ENCODE results near the gene DNAJC22. TPM values are rescaled to one million over a fixed set of nuclear protein-coding genes. Genes with fewer than 3 reads are reported as not detected.

Gene DNAJC22
- total RNA-seq, 2 experiments from 2014 or later = 0.16 to 0.76 TPM

GRCh38 chr12:49338830-49339463, 7.7 kb upstream of the DNAJC22 start:
- H3K79me2 ChIP-seq (ENCODE audit: insufficient read depth, low read depth, low read length) = no peaks in the 10 kb centered on the region
- peaks cover 25% of the 10 kb centered on the region for H3K4me1 ChIP-seq (ENCODE audit: insufficient read depth, low read length, poor library complexity, severe bottlenecking)
- no peaks in the 10 kb centered on the region for H3K9me2 ChIP-seq (ENCODE audit: insufficient read depth, low read length)
- intact Hi-C loops (cut with micrococcal nuclease; ENCODE audit: unreplicated experiment) = no loop called here
- H4K20me1 ChIP-seq (ENCODE audit: insufficient read depth, low read length) = no peaks in the 10 kb centered on the region
- H3K27ac ChIP-seq (ENCODE audit: low read depth, low read length, poor library complexity, severe bottlenecking) = no peak overlapping the region
- DNase-seq (ENCODE audit: low spot score) = no peak
- no peak overlapping the region for H2AFZ ChIP-seq (ENCODE audit: low read length)
- no peak overlapping the region for H3K4me3 ChIP-seq (ENCODE audit: low read depth, low read length, poor library complexity, severe bottlenecking)
- ChIA-PET POLR2A (no interaction called here), CTCF (ENCODE audit: unreplicated experiment) (no interaction called here)
- no peak overlapping the region for H3K4me2 ChIP-seq (ENCODE audit: low read length)
- no peaks in the 10 kb centered on the region for H3K9me3 ChIP-seq (ENCODE audit: low read length)
- TF ChIP-seq CTCF (conservative IDR thresholded peaks at IDR 0.05; ENCODE audit: low read length) = no peak
- TF ChIP-seq EZH2phosphoT487 (IDR thresholded peaks at IDR 0.05; ENCODE audit: borderline replicate concordance, low read depth, low read length) = no peak
- BruUV-seq (replicated peaks) = no TSS peak
- no peaks in the 10 kb centered on the region for H3K36me3 ChIP-seq (ENCODE audit: insufficient read depth, low read length)

DNA sequence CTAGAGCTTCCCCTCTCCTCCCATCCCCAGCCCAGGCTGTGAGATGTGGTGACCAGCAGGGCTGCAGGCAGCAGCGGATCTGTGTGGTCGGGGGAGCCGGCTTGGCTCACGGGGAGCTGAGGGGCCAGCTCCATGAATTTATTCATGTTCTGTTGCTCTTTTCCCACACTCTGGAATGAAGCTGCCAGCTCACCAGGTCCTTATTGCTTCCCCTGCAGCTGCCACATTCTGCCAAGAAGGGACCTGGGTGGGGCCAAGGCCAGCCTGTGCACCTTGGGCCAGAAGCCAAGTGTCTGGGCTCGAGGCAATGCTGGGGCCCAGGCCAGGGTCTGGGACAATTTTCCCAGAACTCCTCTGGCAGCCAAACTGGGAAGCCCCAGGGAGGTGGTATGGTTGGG, 7.2 kb upstream of the DNAJC22 start:
- no peak overlapping the region for H3K27ac ChIP-seq (ENCODE audit: low read depth, low read length, poor library complexity, severe bottlenecking)
- H3K4me1 ChIP-seq (ENCODE audit: insufficient read depth, low read length, poor library complexity, severe bottlenecking) = peaks cover 30% of the 10 kb centered on the region
- DNase-seq (ENCODE audit: low spot score) = no peak
- intact Hi-C loops (cut with micrococcal nuclease; ENCODE audit: unreplicated experiment) = no loop called here
- ChIA-PET POLR2A (no interaction called here), CTCF (ENCODE audit: unreplicated experiment) (interaction anchor here (0.5 kb wide), 1 partner anchor 11 kb away, joined by 3 read pairs; no protein-coding TSS in a partner anchor)
- H3K36me3 ChIP-seq (ENCODE audit: insufficient read depth, low read length) = no peaks in the 10 kb centered on the region
- no TSS peak for BruUV-seq (replicated peaks)
- H3K9me2 ChIP-seq (ENCODE audit: insufficient read depth, low read length) = no peaks in the 10 kb centered on the region
- no peak overlapping the region for H3K4me3 ChIP-seq (ENCODE audit: low read depth, low read length, poor library complexity, severe bottlenecking)
- no peaks in the 10 kb centered on the region for H3K9me3 ChIP-seq (ENCODE audit: low read length)
- H3K79me2 ChIP-seq (ENCODE audit: insufficient read depth, low read depth, low read length) = no peaks in the 10 kb centered on the region
- no peak overlapping the region for H2AFZ ChIP-seq (ENCODE audit: low read length)
- H4K20me1 ChIP-seq (ENCODE audit: insufficient read depth, low read length) = no peaks in the 10 kb centered on the region
- H3K4me2 ChIP-seq (ENCODE audit: low read length) = no peak overlapping the region
- no peak for TF ChIP-seq CTCF (conservative IDR thresholded peaks at IDR 0.05; ENCODE audit: low read length)

DNA sequence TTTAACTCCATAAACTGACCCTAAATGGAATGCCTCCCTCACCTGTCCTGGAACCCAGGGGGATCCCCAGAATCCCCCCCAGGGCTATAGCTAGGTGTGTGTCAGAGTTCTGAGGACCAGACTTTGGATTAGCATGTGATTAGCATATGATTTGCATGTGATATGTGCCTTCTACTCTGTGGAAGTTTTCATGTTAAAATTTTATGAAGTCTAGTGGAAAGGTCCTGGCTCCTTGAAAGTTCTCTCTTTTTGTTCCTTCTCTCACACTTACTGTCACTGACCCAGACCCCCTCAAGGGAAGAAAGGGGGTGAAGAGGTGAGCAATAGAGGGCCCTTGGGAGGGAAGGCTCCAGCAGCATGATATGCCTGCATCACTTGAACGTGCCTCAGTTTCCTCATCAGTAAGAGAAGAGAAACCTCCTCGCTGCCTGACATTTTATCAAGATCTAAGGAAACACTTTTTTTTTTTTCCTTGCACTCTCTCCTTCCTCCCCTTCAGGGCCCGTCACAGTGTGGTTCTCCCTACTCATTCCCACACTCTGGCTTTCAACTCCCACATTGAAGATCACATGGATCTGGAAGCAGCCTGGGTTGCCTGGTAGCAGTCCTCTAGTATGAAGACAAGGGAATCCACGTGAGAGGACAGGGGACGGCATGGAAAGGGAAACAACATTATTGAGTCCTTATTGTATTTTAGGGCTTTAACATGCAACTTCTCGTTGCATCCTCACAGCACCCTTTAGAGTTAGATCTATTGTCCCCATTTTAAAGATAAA, 6.4 kb upstream of the DNAJC22 start:
- DNase-seq (ENCODE audit: low spot score) = no peak
- H2AFZ ChIP-seq (ENCODE audit: low read length) = no peak overlapping the region
- TF ChIP-seq EZH2phosphoT487 (IDR thresholded peaks at IDR 0.05; ENCODE audit: borderline replicate concordance, low read depth, low read length) = no peak
- no peak for TF ChIP-seq CTCF (conservative IDR thresholded peaks at IDR 0.05; ENCODE audit: low read length)
- no peak overlapping the region for H3K4me2 ChIP-seq (ENCODE audit: low read length)
- POLR2A ChIA-PET = no interaction called here
- peaks cover 38% of the 10 kb centered on the region for H3K4me1 ChIP-seq (ENCODE audit: insufficient read depth, low read length, poor library complexity, severe bottlenecking)
- H3K9me3 ChIP-seq (ENCODE audit: low read length) = no peaks in the 10 kb centered on the region
- H4K20me1 ChIP-seq (ENCODE audit: insufficient read depth, low read length) = no peaks in the 10 kb centered on the region
- no peaks in the 10 kb centered on the region for H3K9me2 ChIP-seq (ENCODE audit: insufficient read depth, low read length)
- no peak overlapping the region for H3K27ac ChIP-seq (ENCODE audit: low read depth, low read length, poor library complexity, severe bottlenecking)
- BruUV-seq (replicated peaks) = no TSS peak
- H3K79me2 ChIP-seq (ENCODE audit: insufficient read depth, low read depth, low read length) = no peaks in the 10 kb centered on the region
- intact Hi-C loops (cut with micrococcal nuclease; ENCODE audit: unreplicated experiment) = no loop called here
- CTCF ChIA-PET (ENCODE audit: unreplicated experiment) = no interaction called here
- no peak overlapping the region for H3K4me3 ChIP-seq (ENCODE audit: low read depth, low read length, poor library complexity, severe bottlenecking)
- no peaks in the 10 kb centered on the region for H3K36me3 ChIP-seq (ENCODE audit: insufficient read depth, low read length)
